ENCODE results near the gene UAP1. TPM values are rescaled to one million over a fixed set of nuclear protein-coding genes. Genes with fewer than 3 reads are reported as not detected.

The UAP1 gene
- total and polyA plus RNA-seq, 2 donors (not counting 3 experiments of a cell fraction or from before 2014, with no cell fraction given) = 30.6 to 89.8 TPM

DNA sequence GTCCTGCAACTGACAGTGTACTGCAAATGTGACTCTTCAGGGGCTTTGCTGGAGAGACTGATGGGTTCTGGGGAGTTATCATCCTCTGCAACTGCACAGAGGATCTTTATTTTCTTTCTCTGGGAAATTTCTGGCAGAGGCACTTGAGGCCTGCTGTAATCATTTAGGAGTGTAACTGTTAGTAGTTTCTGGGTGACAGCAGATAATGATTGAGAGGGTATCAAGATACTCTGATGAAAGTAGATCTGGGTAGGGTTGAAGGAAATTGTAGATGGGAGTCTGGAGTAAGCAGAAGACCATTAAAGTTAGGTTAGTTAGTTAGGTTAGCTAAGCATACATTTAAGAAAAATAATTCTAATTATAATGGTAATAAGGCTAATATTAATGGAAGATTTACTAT, 59.7 kb downstream of the UAP1 start:
- H3K4me3 ChIP-seq (replicated peaks in 1 of 3; ENCODE audit: insufficient read depth in 1 of 3, low read depth in 1 of 3, low read length in 3 of 3) = no peak overlapping the region
- no peak overlapping the region for H3K9ac ChIP-seq (replicated peaks; ENCODE audit: extremely low read depth, insufficient read depth, low read length)
- CTCF ChIA-PET = interaction anchor here (1.3 to 1.5 kb wide), 2 partner anchors 8 to 21 kb away, joined by 3 to 4 read pairs; no protein-coding TSS in a partner anchor
- no peak for FAIRE-seq
- no peaks in the 10 kb centered on the region for H3K9me1 ChIP-seq (replicated peaks; ENCODE audit: control insufficient read depth, extremely low read depth, insufficient read depth, low read length)
- TF ChIP-seq POLR2AphosphoS5 (IDR thresholded peaks at IDR 0.05; ENCODE audit: insufficient read depth, low read depth, low read length) (no peak), JUN (IDR thresholded peaks at IDR 0.05; ENCODE audit: borderline replicate concordance, insufficient read depth, insufficient read length, low read depth) (no peak), EZH2 (IDR thresholded peaks at IDR 0.05; ENCODE audit: borderline replicate concordance, low read depth, low read length, severe bottlenecking) (no peak), MYC (IDR thresholded peaks at IDR 0.05; ENCODE audit: low read depth, low read length) (no peak), GATA2 (IDR thresholded peaks at IDR 0.05; ENCODE audit: insufficient read depth, insufficient read length, low read depth, low read length) (no peak), CTCF (IDR thresholded peaks at IDR 0.05; ENCODE audit: extremely low read depth in 1 of 2, insufficient read depth in 1 of 2, low read depth in 1 of 2, low read length in 2 of 2) (no peak), POLR2A (IDR thresholded peaks at IDR 0.05; ENCODE audit: low read depth, low read length) (no peak), FOS (IDR thresholded peaks at IDR 0.05; ENCODE audit: borderline replicate concordance, insufficient read depth, low read length) (no peak)
- TF ChIP-seq, protein P1, sequence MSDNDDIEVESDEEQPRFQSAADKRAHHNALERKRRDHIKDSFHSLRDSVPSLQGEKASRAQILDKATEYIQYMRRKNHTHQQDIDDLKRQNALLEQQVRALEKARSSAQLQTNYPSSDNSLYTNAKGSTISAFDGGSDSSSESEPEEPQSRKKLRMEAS (IDR thresholded peaks at IDR 0.05; ENCODE audit: insufficient read depth, insufficient read length) = no peak
- peaks cover 4% of the 10 kb centered on the region for H3K9me3 ChIP-seq (replicated peaks; ENCODE audit: control insufficient read depth, insufficient read depth, low read length)
- H3K4me2 ChIP-seq (ENCODE audit: insufficient read depth, low read length) = no peak overlapping the region
- intact Hi-C loops (cut with micrococcal nuclease) = no loop called here
- H3K4me1 ChIP-seq (ENCODE audit: control insufficient read depth, extremely low read depth, insufficient read depth, low read length) = no peaks in the 10 kb centered on the region
- H2AFZ ChIP-seq (ENCODE audit: low read depth, low read length) = no peak overlapping the region
- dilution Hi-C loops (cut with MboI; ENCODE audit: extremely low pct_ligation_motif_present, low sequenced_read_pairs) = no loop called here
- POLR2A ChIA-PET = no interaction called here
- DNase-seq (ENCODE audit: low read depth, low spot score) = no peak
- H3K27ac ChIP-seq (ENCODE audit: insufficient read depth, low read depth, low read length) = no peak overlapping the region
- H3K27me3 ChIP-seq (ENCODE audit: control insufficient read depth in 2 of 2, insufficient read depth in 2 of 2, low read length in 2 of 2) = no peaks in the 10 kb centered on the region
- no peaks in the 10 kb centered on the region for H3K79me2 ChIP-seq (ENCODE audit: control insufficient read depth, insufficient read depth, low read length)
- H3K36me3 ChIP-seq (ENCODE audit: control insufficient read depth in 2 of 2, extremely low read depth in 1 of 2, insufficient read depth in 2 of 2, low read length in 2 of 2) = no peaks in the 10 kb centered on the region
- no peaks in the 10 kb centered on the region for H4K20me1 ChIP-seq (replicated peaks; ENCODE audit: control insufficient read depth, extremely low read depth, insufficient read depth, low read length)
- no TSS peak for BruUV-seq (replicated peaks)
